ENCODE data around the gene LYZL6. TPM values are rescaled to one million over a fixed set of nuclear protein-coding genes. Genes with fewer than 3 reads are reported as not detected.

Gene LYZL6
- total and polyA plus RNA-seq, 8 donors, result not detected

DNA sequence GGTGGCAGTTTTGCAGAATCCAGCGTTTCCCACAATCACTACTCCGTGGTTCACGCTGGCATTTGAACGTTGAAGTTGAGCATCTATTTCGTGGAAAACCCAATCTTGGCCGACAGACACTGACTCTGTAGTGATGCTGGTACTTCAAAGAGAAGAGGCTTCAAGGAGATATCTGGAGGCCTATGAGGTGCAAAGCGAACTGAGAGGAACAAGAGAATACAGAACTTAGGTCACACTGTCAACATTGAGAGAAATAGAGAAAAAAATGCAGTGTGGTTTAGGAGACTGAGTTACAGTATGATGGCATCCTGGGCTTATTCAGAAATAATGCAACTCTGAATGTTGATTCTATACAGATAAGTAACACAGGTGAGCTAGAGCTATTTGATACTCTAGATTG is 21.8 kb upstream of the LYZL6 start:
- TF ChIP-seq EP300 (IDR thresholded peaks at IDR 0.05), result no peak
- TF ChIP-seq POLR2A (IDR thresholded peaks at IDR 0.05), result no peak
- TF ChIP-seq POLR2AphosphoS5 (IDR thresholded peaks at IDR 0.05), result no peak
- TF ChIP-seq, protein P1, sequence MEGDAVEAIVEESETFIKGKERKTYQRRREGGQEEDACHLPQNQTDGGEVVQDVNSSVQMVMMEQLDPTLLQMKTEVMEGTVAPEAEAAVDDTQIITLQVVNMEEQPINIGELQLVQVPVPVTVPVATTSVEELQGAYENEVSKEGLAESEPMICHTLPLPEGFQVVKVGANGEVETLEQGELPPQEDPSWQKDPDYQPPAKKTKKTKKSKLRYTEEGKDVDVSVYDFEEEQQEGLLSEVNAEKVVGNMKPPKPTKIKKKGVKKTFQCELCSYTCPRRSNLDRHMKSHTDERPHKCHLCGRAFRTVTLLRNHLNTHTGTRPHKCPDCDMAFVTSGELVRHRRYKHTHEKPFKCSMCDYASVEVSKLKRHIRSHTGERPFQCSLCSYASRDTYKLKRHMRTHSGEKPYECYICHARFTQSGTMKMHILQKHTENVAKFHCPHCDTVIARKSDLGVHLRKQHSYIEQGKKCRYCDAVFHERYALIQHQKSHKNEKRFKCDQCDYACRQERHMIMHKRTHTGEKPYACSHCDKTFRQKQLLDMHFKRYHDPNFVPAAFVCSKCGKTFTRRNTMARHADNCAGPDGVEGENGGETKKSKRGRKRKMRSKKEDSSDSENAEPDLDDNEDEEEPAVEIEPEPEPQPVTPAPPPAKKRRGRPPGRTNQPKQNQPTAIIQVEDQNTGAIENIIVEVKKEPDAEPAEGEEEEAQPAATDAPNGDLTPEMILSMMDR (IDR thresholded peaks at IDR 0.05), result no peak
- no peaks in the 10 kb centered on the region for H3K36me3 ChIP-seq
- no peak for DNase-seq
- no peaks in the 10 kb centered on the region for H3K9me3 ChIP-seq
- peaks cover 0 to 22% (median 0%) of the 10 kb centered on the region in 3 donors for H3K27me3 ChIP-seq
- no peak overlapping the region for H3K27ac ChIP-seq
- no peaks in the 10 kb centered on the region for H3K4me1 ChIP-seq
- no peak overlapping the region for H3K4me3 ChIP-seq
- intact Hi-C loops (cut with DNase I; ENCODE audit: low total_unique reads), result no loop called here
- 86 to 95% (median 87%) methylated on average over 7 of the region's 7 CpGs for WGBS, 5 donors

DNA sequence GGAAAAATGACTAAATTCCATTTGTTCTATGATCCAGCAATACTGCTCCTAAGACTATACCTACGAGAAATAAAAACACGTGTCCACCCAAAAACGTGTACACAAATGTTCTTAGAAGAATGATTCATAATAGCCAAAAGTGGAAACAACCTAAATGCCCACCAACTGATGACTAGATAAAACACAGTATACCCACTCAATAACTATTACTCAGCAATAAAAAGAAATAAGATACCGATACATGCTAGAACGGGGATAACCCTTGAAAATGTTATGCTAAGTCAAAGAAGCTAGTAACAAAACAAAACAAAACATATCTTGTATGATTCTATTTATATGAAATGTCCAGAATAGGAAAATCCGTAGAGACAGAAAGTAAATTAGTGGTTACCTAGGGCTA is 20.1 kb upstream of the LYZL6 start:
- no peak overlapping the region for H3K4me3 ChIP-seq
- no peak for DNase-seq
- no peaks in the 10 kb centered on the region for H3K36me3 ChIP-seq
- no peaks in the 10 kb centered on the region for H3K4me1 ChIP-seq
- peaks cover 0 to 31% (median 0%) of the 10 kb centered on the region in 3 donors for H3K27me3 ChIP-seq
- H3K27ac ChIP-seq, result no peak overlapping the region
- intact Hi-C loops (cut with DNase I; ENCODE audit: low total_unique reads), result no loop called here
- 70 to 88% (median 85%) methylated on average over 6 of the region's 6 CpGs for WGBS, 5 donors
- H3K9me3 ChIP-seq, result no peaks in the 10 kb centered on the region
- TF ChIP-seq EP300 (IDR thresholded peaks at IDR 0.05) (no peak), POLR2AphosphoS5 (IDR thresholded peaks at IDR 0.05) (no peak), POLR2A (IDR thresholded peaks at IDR 0.05) (no peak)
- TF ChIP-seq, protein P1 (IDR thresholded peaks at IDR 0.05), result no peak

DNA sequence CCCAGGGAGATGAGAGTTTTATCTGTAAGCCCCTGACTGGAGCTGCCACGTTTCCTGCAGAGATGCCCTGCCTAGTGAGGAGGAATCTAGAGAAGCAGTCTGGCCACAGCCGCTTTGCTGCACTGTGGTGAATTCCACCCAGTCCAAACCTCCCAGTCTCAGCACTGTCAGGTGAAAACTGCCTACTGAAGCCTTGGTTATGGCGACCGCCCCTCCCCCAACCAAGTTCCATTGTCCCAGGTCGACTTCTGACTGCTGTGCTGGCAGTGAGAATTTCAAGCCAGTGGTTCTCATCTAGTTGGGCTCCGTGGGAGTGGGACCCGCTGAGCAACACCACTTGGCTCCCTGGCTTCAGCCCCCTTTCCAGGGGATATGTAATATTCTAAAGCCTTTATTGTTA is 10.2 kb upstream of the LYZL6 start:
- no peak for DNase-seq
- Histone ChIP-seq H3K36me3 (no peaks in the 10 kb centered on the region), H3K4me3 (no peak overlapping the region), H3K27me3 (peaks cover 0 to 25% (median 0%) of the 10 kb centered on the region in 3 donors), H3K9me3 (no peaks in the 10 kb centered on the region), H3K27ac (no peak overlapping the region), H3K4me1 (no peaks in the 10 kb centered on the region)
- 54 to 59% (median 57%) methylated on average over 5 to 7 of the region's 7 CpGs for WGBS, 5 donors
- no peak for TF ChIP-seq EP300 (IDR thresholded peaks at IDR 0.05)
- TF ChIP-seq POLR2AphosphoS5 (IDR thresholded peaks at IDR 0.05), result no peak
- TF ChIP-seq, protein P1 (IDR thresholded peaks at IDR 0.05), result no peak
- no peak for TF ChIP-seq POLR2A (IDR thresholded peaks at IDR 0.05)
- intact Hi-C loops (cut with DNase I; ENCODE audit: low total_unique reads), result no loop called here

DNA sequence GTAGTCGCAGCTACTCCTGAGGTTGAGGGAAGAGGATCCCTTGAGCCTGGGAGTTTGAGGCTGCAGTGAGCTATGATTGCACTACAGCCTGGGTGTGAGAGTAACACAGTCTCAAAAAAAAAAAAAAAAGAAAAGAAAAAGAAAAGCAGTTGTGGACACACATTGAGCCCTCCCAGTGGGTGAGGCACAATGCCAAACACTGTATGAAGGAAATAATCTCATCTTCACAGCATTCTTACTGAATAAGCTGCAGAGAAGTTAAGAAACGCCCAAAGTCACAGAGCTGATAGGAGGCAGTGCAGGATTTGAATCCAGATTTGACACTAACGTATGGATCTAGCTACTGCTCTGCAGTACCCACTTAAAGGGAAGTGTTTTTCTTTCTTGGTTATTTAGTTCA is 5.9 kb upstream of the LYZL6 start:
- no peak for DNase-seq
- TF ChIP-seq POLR2A (IDR thresholded peaks at IDR 0.05), result no peak
- no peak for TF ChIP-seq EP300 (IDR thresholded peaks at IDR 0.05)
- no peak for TF ChIP-seq POLR2AphosphoS5 (IDR thresholded peaks at IDR 0.05)
- TF ChIP-seq, protein P1 (IDR thresholded peaks at IDR 0.05), result no peak
- Histone ChIP-seq H3K27ac (no peak overlapping the region), H3K36me3 (no peaks in the 10 kb centered on the region), H3K4me3 (no peak overlapping the region), H3K9me3 (no peaks in the 10 kb centered on the region), H3K4me1 (peaks cover 0 to 7% (median 0%) of the 10 kb centered on the region in 4 donors), H3K27me3 (peaks cover 0 to 12% (median 0%) of the 10 kb centered on the region in 3 donors)
- whole genome bisulfite sequencing, 5 donors, result 52 to 67% (median 60%) methylated on average over 3 of the region's 3 CpGs
- intact Hi-C loops (cut with DNase I; ENCODE audit: low total_unique reads), result no loop called here
